ENCODE results near the gene RPS26. TPM values are rescaled to one million over a fixed set of nuclear protein-coding genes. Genes with fewer than 3 reads are reported as not detected.
"Not testable (repeated sequence)": the region's sequence is repeated elsewhere in the genome, so short reads cannot be mapped to it uniquely, and the experiment has no call there.

The RPS26 gene
- total RNA-seq, 4 donors from 2014 or later, result 308 to 1,324 (median 859) TPM

- H3K27ac ChIP-seq, result no peak overlapping the region
- H3K4me3 ChIP-seq, result no peak overlapping the region
- TF ChIP-seq CTCF (IDR thresholded peaks at IDR 0.05) (no peak), POLR2A (IDR thresholded peaks at IDR 0.05) (no peak), EP300 (IDR thresholded peaks at IDR 0.05) (no peak)
- no peaks in the 10 kb centered on the region for H3K9me3 ChIP-seq
- H3K4me1 ChIP-seq, result no peaks in the 10 kb centered on the region
- DNase-seq (ENCODE audit: low spot score in 2 of 2), result no peak
- no peaks in the 10 kb centered on the region for H3K27me3 ChIP-seq
- H3K36me3 ChIP-seq, result no peaks in the 10 kb centered on the region
These were observed 21.3 kb downstream of the RPS26 start for GRCh38 chr12:56062996-56063395.

- H3K27me3 ChIP-seq, result no peaks in the 10 kb centered on the region
- no peaks in the 10 kb centered on the region for H3K4me1 ChIP-seq
- 56 to 61% methylated on average over 4 of the region's 4 CpGs for WGBS, 2 donors
- DNase-seq (ENCODE audit: low spot score in 2 of 2), result no peak
- H3K9me3 ChIP-seq, result no peaks in the 10 kb centered on the region
- no peak for TF ChIP-seq CTCF (IDR thresholded peaks at IDR 0.05)
- TF ChIP-seq EP300 (IDR thresholded peaks at IDR 0.05), result no peak
- no peak for TF ChIP-seq POLR2A (IDR thresholded peaks at IDR 0.05)
- H3K4me3 ChIP-seq, result no peak overlapping the region
- H3K27ac ChIP-seq, result no peak overlapping the region
- no peaks in the 10 kb centered on the region for H3K36me3 ChIP-seq
These were observed 29.9 kb downstream of the RPS26 start for GRCh38 chr12:56071648-56072047.

DNA sequence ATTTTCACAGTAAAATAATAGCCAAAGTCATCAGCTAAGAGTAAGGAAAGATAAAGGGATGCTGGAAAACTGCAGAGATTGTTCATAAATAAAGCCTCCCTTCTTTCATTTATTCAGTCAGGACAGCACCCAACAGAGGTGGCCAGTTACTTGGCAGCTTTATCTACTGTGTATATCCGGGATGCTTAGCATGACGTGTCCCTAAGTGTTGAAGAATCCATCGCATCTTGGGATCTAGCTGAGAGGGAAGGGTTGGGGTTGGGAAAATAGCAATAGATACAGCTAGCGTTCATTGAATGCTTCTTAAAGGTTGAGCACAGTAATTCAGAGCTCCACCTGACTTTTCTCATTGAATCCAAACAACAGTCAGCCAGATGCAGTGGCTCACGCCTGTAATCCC lies 32.7 kb downstream of the RPS26 start:
- H3K27ac ChIP-seq, result no peak overlapping the region
- no peak overlapping the region for H3K4me3 ChIP-seq
- H3K9me3 ChIP-seq, result no peaks in the 10 kb centered on the region
- 86% methylated on average over 5 of the region's 5 CpGs for WGBS, 2 donors
- peaks cover 0 to 11% (median 5%) of the 10 kb centered on the region in 4 donors for H3K4me1 ChIP-seq
- TF ChIP-seq POLR2A (IDR thresholded peaks at IDR 0.05), result no peak
- no peak for TF ChIP-seq CTCF (IDR thresholded peaks at IDR 0.05)
- TF ChIP-seq EP300 (IDR thresholded peaks at IDR 0.05), result no peak
- no peaks in the 10 kb centered on the region for H3K27me3 ChIP-seq
- no peaks in the 10 kb centered on the region for H3K36me3 ChIP-seq
- DNase-seq (ENCODE audit: low spot score in 2 of 2), result no peak

DNA sequence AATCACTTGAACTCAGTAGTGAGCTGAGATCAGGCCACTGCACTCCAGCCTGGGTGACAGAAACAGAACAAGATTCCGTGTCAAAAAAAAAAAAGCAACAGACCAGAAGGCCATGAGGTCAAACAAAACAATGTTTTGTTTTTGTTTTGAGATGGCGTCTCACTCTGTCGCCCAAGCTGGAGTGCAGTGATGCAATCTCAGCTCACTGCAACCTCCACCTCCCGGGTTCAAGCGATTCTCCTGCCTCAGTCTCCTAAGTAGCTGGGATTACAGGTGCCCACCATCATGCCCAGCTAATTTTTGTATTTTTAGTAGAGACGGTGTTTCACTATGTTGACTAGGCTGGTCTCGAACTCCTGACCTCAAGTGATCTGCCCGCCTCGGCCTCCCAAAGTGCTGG lies 36.2 kb downstream of the RPS26 start:
- WGBS, 2 donors, result 66 to 68% methylated on average over 9 of the region's 9 CpGs
- not testable (repeated sequence) for H3K4me3 ChIP-seq
- H3K27ac ChIP-seq, result peak overlapping the region in 2 of 4 donors; percentile 94 to 95

GRCh38 chr12:56078427-56078826 lies 36.7 kb downstream of the RPS26 start:
- H3K4me3 ChIP-seq, result peak overlapping the region in 2 of 4 donors; percentile 64 to 69
- H3K4me1 ChIP-seq, result peaks cover 0 to 21% (median 9%) of the 10 kb centered on the region in 4 donors
- no peaks in the 10 kb centered on the region for H3K9me3 ChIP-seq
- 89 to 100% methylated on average over 1 of the region's 1 CpG for WGBS, 2 donors
- no peaks in the 10 kb centered on the region for H3K36me3 ChIP-seq
- peak overlapping the region; percentile 43 to 95 (median 93) for H3K27ac ChIP-seq
- TF ChIP-seq POLR2A (IDR thresholded peaks at IDR 0.05), result no peak
- TF ChIP-seq CTCF (IDR thresholded peaks at IDR 0.05), result no peak
- no peak for TF ChIP-seq EP300 (IDR thresholded peaks at IDR 0.05)
- DNase-seq (ENCODE audit: low spot score in 2 of 2), result no peak
- H3K27me3 ChIP-seq, result no peaks in the 10 kb centered on the region

More for the DNA sequence above, 36.2 kb downstream of the RPS26 start:
- not testable (repeated sequence) for H3K9me3 ChIP-seq; H3K36me3 ChIP-seq; H3K27me3 ChIP-seq; DNase-seq (ENCODE audit: low spot score in 2 of 2)
- peaks cover 0 to 21% (median 9%) of the 10 kb centered on the region in 4 donors for H3K4me1 ChIP-seq
